ENCODE results near the gene DLGAP3. TPM values are rescaled to one million over a fixed set of nuclear protein-coding genes. Genes with fewer than 3 reads are reported as not detected.
A peak's percentile ranks its signal among the peaks of the same experiment; 100 is the strongest.

Gene DLGAP3, protein sequence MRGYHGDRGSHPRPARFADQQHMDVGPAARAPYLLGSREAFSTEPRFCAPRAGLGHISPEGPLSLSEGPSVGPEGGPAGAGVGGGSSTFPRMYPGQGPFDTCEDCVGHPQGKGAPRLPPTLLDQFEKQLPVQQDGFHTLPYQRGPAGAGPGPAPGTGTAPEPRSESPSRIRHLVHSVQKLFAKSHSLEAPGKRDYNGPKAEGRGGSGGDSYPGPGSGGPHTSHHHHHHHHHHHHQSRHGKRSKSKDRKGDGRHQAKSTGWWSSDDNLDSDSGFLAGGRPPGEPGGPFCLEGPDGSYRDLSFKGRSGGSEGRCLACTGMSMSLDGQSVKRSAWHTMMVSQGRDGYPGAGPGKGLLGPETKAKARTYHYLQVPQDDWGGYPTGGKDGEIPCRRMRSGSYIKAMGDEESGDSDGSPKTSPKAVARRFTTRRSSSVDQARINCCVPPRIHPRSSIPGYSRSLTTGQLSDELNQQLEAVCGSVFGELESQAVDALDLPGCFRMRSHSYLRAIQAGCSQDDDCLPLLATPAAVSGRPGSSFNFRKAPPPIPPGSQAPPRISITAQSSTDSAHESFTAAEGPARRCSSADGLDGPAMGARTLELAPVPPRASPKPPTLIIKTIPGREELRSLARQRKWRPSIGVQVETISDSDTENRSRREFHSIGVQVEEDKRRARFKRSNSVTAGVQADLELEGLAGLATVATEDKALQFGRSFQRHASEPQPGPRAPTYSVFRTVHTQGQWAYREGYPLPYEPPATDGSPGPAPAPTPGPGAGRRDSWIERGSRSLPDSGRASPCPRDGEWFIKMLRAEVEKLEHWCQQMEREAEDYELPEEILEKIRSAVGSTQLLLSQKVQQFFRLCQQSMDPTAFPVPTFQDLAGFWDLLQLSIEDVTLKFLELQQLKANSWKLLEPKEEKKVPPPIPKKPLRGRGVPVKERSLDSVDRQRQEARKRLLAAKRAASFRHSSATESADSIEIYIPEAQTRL
- total RNA-seq = under 1 TPM; 0.35 to 0.60 (median 0.41) TPM
- long read RNA-seq, donor 1 = 0 reads
- long read RNA-seq, donor 2, partial matches to known transcripts = 1 of 4 reads
- long read RNA-seq, donor 2, other reads (novel, unspliced or antisense) = 3 of 4 reads

DNA sequence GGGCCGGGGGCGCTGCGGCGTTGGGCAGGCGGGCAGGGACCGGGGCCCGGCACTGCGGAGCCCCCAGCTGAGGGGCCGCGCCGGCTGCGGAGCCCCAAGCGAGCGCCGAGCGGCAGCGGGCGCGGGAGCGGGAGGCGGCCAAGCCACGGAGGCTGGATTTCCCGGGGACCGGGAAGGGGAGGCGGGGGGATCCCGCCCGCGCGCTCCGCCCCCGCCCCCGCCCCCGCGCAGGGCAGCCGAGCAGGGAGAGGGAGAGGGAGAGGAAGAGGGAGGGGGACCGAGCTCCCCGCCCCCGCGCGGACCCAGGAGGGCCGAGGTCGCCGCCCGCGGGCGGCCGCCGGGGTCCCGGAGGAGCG is at the start of gene DLGAP3:
Gene DLGAP3, minus strand, starts transcription at position 154 of the 356 bp plus-strand sequence. CDS start 24,267 bp downstream, outside the sequence.
- Histone ChIP-seq H3K4me3 (no peak within 1 kb of the TSS), H3K4me1 (ENCODE audit: low read depth) (peaks cover 3% of the 10 kb centered on the region), H3K36me3 (ENCODE audit: low read depth) (no peaks in the 10 kb centered on the region), H3K9me3 (no peaks in the 10 kb centered on the region)
- intact Hi-C loops (cut with DNase I, micrococcal nuclease) = no loop called here
- DNase-seq = peak in 1 of 3 donors; percentile 22
- no peak for ATAC-seq
- TF ChIP-seq, protein P1, sequence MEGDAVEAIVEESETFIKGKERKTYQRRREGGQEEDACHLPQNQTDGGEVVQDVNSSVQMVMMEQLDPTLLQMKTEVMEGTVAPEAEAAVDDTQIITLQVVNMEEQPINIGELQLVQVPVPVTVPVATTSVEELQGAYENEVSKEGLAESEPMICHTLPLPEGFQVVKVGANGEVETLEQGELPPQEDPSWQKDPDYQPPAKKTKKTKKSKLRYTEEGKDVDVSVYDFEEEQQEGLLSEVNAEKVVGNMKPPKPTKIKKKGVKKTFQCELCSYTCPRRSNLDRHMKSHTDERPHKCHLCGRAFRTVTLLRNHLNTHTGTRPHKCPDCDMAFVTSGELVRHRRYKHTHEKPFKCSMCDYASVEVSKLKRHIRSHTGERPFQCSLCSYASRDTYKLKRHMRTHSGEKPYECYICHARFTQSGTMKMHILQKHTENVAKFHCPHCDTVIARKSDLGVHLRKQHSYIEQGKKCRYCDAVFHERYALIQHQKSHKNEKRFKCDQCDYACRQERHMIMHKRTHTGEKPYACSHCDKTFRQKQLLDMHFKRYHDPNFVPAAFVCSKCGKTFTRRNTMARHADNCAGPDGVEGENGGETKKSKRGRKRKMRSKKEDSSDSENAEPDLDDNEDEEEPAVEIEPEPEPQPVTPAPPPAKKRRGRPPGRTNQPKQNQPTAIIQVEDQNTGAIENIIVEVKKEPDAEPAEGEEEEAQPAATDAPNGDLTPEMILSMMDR (IDR thresholded peaks at IDR 0.05) = no peak

DNA sequence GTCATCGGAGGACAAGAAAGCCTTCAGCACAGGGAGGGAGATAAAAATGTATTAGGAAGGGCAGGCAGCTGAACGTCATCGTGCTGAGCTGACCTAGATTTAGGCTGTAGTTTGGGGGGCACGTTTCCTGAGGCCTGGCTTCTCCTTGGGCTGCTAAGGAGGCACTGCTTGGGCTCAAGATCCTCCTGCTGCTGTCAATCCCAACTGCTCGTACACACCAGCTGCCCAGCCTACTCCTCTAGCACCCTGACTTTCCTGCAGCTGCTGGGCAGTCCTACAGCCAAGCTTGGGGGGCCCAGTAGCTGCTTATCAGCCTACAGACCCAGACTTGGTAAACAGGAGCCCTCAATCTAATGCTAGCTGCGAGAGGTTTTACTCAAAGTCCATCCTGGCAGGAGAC is 49.5 kb upstream of the DLGAP3 start:
- ATAC-seq (no peak), DNase-seq (no peak)
- Histone ChIP-seq H3K9me3 (no peaks in the 10 kb centered on the region), H3K4me3 (no peak overlapping the region), H3K4me1 (ENCODE audit: low read depth) (peaks cover 5% of the 10 kb centered on the region), H3K36me3 (ENCODE audit: low read depth) (no peaks in the 10 kb centered on the region)
- TF ChIP-seq, protein P1 (IDR thresholded peaks at IDR 0.05) = no peak
- intact Hi-C loops (cut with DNase I, micrococcal nuclease) = no loop called here

DNA sequence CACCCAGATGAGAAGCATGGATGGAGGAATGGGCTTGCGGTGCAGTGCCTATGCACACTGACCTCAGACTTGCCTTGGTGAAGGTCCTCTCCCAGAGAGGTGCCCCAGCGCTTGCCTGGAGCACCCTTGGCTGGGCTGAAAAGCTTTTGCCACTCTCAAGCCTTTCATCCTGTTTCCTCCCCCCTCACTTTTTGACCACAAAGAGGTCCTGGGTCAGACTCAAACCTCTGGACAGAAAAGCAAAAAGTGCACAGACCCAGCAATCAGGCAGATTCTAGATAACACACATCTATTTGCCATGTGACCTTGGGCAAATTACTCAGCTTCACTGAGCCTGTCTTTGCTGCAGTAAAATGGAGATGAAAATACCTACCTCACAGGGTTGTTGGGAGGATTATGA is 48.4 kb upstream of the DLGAP3 start:
- DNase-seq = no peak
- TF ChIP-seq, protein P1 (IDR thresholded peaks at IDR 0.05) = no peak
- Histone ChIP-seq H3K4me3 (no peak overlapping the region), H3K9me3 (no peaks in the 10 kb centered on the region), H3K36me3 (ENCODE audit: low read depth) (no peaks in the 10 kb centered on the region), H3K4me1 (ENCODE audit: low read depth) (no peaks in the 10 kb centered on the region)
- no peak for ATAC-seq
- intact Hi-C loops (cut with DNase I, micrococcal nuclease) = no loop called here

DNA sequence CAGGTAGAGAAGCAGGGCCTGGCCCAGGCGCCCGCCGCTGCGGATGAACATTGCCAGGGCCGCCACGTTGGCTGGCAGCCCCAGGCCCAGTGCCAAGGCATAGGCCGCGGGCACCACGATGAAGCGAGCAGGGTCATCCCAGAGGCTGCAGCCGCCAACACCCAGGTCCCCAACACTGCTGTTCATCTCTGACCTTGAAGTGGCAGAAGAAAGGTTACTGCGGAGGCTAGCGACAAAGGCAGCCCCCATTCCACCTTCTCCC is 47.7 kb upstream of the DLGAP3 start:
- Histone ChIP-seq H3K9me3 (no peaks in the 10 kb centered on the region), H3K4me1 (ENCODE audit: low read depth) (no peaks in the 10 kb centered on the region), H3K4me3 (no peak overlapping the region), H3K36me3 (ENCODE audit: low read depth) (no peaks in the 10 kb centered on the region)
- DNase-seq = no peak
- TF ChIP-seq, protein P1 (IDR thresholded peaks at IDR 0.05) = no peak
- ATAC-seq = no peak
- intact Hi-C loops (cut with DNase I, micrococcal nuclease) = no loop called here

DNA sequence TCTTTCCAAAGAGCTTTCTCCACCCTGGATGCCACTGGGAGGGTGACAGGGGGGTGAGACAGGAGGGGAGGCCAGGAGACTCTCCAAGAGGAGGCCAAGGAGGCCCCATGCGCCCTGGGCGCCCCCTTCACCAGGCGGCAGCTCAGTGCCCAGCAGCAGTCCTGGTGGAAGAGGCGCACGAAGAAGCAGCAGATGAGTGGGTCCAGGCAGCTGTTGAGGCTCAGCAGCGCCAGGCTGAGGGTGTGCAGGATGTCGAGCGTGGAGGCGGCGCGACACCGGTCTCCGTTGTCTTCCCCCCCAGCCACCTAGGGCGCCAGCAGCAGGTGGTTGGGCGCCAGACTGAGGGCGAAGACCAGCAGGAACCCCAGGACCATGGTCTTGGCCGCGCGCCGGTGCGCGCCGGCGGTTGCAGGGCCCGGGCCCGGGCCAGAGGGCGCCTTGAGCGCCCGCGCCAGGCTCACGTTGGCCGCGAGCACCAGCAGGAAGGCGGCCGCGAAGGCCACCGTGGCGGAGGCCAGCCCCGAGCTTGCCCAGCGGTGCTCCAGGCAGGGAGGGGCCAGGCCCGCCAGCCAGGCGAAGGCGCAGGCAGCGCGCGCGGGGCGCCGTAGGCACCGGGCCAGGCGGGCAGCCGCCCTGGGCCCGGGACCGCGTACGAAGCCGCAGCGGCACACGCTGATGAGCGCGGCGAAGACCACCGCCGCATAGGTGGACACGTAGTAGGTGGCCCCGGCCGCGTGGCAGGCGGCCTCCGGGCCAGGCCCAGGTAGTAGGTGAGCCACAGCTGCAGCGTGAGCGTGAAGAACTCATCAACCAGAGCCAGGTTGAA is 47.1 kb upstream of the DLGAP3 start:
- intact Hi-C loops (cut with DNase I, micrococcal nuclease) = no loop called here
- Histone ChIP-seq H3K4me3 (no peak overlapping the region), H3K4me1 (ENCODE audit: low read depth) (no peaks in the 10 kb centered on the region), H3K36me3 (ENCODE audit: low read depth) (no peaks in the 10 kb centered on the region), H3K9me3 (no peaks in the 10 kb centered on the region)
- no peak for DNase-seq
- TF ChIP-seq, protein P1 (IDR thresholded peaks at IDR 0.05) = no peak
- ATAC-seq = no peak
